MCF 10A (cell line): ENCODE results near the gene RASIP1. TPM values are rescaled to one million over a fixed set of nuclear protein-coding genes. Genes with fewer than 3 reads are reported as not detected.
"Not testable (repeated sequence)": the region's sequence is repeated elsewhere in the genome, so short reads cannot be mapped to it uniquely, and the experiment has no call there.

ENCODE experiments used
- BruUV-seq: library from RNA; stranded (reverse); fragments of 400-500 nt; replicated peaks from 2 replicates; lab custom pipeline; 2021; lab: Mats Ljungman, UMichigan
- CTCF ChIA-PET: fragments of 300-600 bp; sonication (Branson Sonifier 250); formaldehyde crosslinking; extraction: SDS; loops from one replicate; lab custom pipeline; 2021; ENCODE audit warnings: antibody characterized with exemption, inconsistent platforms; lab: Yijun Ruan, JAX
- POLR2A ChIA-PET: fragments of 300-600, 350-650 bp; sonication (Branson Sonifier 250); formaldehyde crosslinking; extraction: SDS; loops from one replicate; lab custom pipeline; 2020; ENCODE audit warnings: antibody characterized with exemption, inconsistent platforms; lab: Yijun Ruan, JAX
- DNase-seq: peaks from one replicate; pipeline ENCODE4 v3.0.0-alpha.2; 2018; ENCODE audit not compliant: unreplicated experiment
- H3K27ac Mint-ChIP-seq: one replicate; pipeline ENCODE4 v1.8.0; 2022; ENCODE audit warnings: mild to moderate bottlenecking, low read depth, mixed read lengths; ENCODE audit not compliant: unreplicated experiment
- H3K27me3 Mint-ChIP-seq: one replicate; pipeline ENCODE4 v1.8.0; 2022; ENCODE audit warnings: mixed read lengths; ENCODE audit not compliant: insufficient read depth, unreplicated experiment
- H3K36me3 Mint-ChIP-seq: one replicate; pipeline ENCODE4 v1.8.0; 2022; ENCODE audit warnings: mild to moderate bottlenecking, moderate library complexity, mixed read lengths; ENCODE audit not compliant: insufficient read depth, unreplicated experiment
- H3K4me1 Mint-ChIP-seq: one replicate; pipeline ENCODE4 v1.8.0; 2022; ENCODE audit warnings: mixed read lengths; ENCODE audit not compliant: insufficient read depth, unreplicated experiment
- H3K4me3 Mint-ChIP-seq: one replicate; pipeline ENCODE4 v1.8.0; 2022; ENCODE audit warnings: mild to moderate bottlenecking, moderate library complexity, mixed read lengths; ENCODE audit not compliant: unreplicated experiment
- H3K9me3 Mint-ChIP-seq: one replicate; pipeline ENCODE4 v1.8.0; 2022; ENCODE audit warnings: mixed read lengths; ENCODE audit not compliant: unreplicated experiment
- intact Hi-C: fragments of 100-400 bp; cut with micrococcal nuclease; formaldehyde crosslinking; loops from 2 replicates; pipeline ENCODE4 v1.14.1; 2022
- total RNA-seq: library from RNA; stranded (reverse); gene quantifications from 2 replicates; pipeline ENCODE4 v1.2.3, GENCODE V29; 2022
- TF ChIP-seq, protein P1 (sequence below): fragments of 200-600 bp; IDR thresholded peaks from one replicate; pipeline ENCODE4 v1.8.0; 2022; ENCODE audit warnings: antibody characterized with exemption, mild to moderate bottlenecking; ENCODE audit not compliant: unreplicated experiment

Gene RASIP1
- total RNA-seq, 1 experiment from 2014 or later: 1.9 TPM

DNA sequence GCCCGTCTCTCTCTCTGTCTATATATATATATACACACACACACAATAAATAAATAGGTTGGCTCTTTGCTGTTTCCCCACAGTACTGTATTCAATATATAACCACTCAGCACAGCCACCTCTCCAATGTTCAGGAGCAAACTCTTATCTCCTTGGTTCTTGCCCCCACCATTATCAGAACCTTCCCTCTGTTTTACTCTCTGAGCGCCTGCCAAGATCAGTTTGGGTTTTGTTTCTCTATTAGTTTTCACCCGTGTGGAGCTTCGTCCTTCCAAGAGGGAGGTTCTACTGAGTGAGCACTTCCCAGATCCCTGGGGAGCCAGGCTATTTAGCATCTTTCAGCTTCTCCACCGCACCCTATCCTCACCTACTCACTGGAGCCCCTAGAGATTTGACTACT is 25.4 kb upstream of the RASIP1 start:
- intact Hi-C loops, CTCF ChIA-PET, H3K9me3 Mint-ChIP-seq, H3K4me3 Mint-ChIP-seq, H3K4me1 Mint-ChIP-seq, BruUV-seq, H3K36me3 Mint-ChIP-seq, DNase-seq, H3K27ac Mint-ChIP-seq, POLR2A ChIA-PET: not testable (repeated sequence)
- H3K27me3 Mint-ChIP-seq: peaks cover 42% of the 10 kb centered on the region

DNA sequence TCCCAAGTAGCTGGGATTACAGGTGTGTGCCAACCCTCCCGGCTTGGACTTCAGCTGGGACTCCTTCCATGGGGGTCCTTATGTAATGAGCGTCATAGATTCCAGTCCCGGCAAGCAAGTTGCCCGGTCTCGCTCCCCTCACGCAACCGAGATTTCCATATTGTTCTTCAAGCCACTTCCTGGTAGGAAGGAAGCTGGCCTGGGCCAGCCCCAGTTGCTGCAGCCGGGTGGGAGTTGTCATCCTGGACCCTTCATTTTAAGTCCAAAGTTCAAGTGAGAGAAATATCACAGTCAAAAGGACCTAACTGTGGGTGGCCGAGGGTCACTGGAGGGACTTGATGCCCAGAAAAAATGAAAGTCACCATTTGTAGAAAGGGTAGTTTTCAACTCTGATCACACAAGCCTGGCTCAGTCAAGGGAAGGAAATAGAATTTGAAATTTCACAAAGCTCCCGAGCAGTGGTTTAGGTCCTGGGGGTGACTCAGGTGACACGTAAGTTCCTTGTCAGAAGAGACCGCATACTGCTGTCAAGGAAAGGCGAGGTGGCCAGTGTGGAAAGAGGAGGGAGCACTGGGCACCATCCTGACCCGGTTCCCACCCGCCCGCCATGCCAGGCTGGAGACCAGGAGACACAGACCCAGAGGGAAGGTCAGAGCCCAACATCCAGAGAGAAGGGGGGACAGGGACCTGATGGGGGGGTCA is 20.2 kb upstream of the RASIP1 start:
- ChIA-PET POLR2A (no interaction called here), CTCF (interaction anchor here (0.6 kb wide), 3 partner anchors 111 to 712 kb away, joined by 3 to 4 read pairs (median 3); no protein-coding TSS in a partner anchor)

DNA sequence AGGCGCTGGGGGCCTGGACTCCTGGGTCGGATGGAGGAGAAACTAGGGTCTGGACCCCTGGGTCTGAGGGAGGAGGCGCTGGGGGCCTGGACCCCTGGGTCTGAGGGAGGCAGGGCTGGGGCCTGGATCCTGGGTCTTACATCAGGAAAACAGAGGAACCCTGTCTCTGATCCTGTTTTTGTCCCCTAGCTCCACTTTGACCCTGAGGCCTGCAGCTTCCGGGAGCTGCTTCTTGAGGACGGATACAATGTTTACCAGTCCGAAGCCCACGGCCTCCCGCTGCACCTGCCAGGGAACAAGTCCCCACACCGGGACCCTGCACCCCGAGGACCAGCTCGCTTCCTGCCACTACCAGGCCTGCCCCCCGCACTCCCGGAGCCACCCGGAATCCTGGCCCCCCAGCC is 17.3 kb upstream of the RASIP1 start:
- intact Hi-C loops: no loop called here
- Mint-ChIP-seq H3K4me1 (peaks cover 17% of the 10 kb centered on the region), H3K9me3 (no peaks in the 10 kb centered on the region), H3K4me3 (no peak overlapping the region), H3K27me3 (peaks cover 24% of the 10 kb centered on the region), H3K36me3 (peaks cover 6% of the 10 kb centered on the region), H3K27ac (no peak overlapping the region)
- POLR2A ChIA-PET: no interaction called here
- no TSS peak for BruUV-seq
- CTCF ChIA-PET: interaction anchor here (1.2 kb wide), 1 partner anchor 69 kb away, joined by 6 read pairs; no protein-coding TSS in a partner anchor
- DNase-seq: no peak
- TF ChIP-seq, protein P1, sequence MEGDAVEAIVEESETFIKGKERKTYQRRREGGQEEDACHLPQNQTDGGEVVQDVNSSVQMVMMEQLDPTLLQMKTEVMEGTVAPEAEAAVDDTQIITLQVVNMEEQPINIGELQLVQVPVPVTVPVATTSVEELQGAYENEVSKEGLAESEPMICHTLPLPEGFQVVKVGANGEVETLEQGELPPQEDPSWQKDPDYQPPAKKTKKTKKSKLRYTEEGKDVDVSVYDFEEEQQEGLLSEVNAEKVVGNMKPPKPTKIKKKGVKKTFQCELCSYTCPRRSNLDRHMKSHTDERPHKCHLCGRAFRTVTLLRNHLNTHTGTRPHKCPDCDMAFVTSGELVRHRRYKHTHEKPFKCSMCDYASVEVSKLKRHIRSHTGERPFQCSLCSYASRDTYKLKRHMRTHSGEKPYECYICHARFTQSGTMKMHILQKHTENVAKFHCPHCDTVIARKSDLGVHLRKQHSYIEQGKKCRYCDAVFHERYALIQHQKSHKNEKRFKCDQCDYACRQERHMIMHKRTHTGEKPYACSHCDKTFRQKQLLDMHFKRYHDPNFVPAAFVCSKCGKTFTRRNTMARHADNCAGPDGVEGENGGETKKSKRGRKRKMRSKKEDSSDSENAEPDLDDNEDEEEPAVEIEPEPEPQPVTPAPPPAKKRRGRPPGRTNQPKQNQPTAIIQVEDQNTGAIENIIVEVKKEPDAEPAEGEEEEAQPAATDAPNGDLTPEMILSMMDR: no peak

More for the DNA sequence above, 20.2 kb upstream of the RASIP1 start:
- H3K4me3 Mint-ChIP-seq: no peak overlapping the region
- H3K27ac Mint-ChIP-seq: no peak overlapping the region
- H3K36me3 Mint-ChIP-seq: peaks cover 6% of the 10 kb centered on the region
- no TSS peak for BruUV-seq
- TF ChIP-seq, protein P1: no peak
- peaks cover 37% of the 10 kb centered on the region for H3K27me3 Mint-ChIP-seq
- intact Hi-C loops: no loop called here
- H3K9me3 Mint-ChIP-seq: no peaks in the 10 kb centered on the region
- peaks cover under 1% of the 10 kb centered on the region for H3K4me1 Mint-ChIP-seq
- DNase-seq: no peak

DNA sequence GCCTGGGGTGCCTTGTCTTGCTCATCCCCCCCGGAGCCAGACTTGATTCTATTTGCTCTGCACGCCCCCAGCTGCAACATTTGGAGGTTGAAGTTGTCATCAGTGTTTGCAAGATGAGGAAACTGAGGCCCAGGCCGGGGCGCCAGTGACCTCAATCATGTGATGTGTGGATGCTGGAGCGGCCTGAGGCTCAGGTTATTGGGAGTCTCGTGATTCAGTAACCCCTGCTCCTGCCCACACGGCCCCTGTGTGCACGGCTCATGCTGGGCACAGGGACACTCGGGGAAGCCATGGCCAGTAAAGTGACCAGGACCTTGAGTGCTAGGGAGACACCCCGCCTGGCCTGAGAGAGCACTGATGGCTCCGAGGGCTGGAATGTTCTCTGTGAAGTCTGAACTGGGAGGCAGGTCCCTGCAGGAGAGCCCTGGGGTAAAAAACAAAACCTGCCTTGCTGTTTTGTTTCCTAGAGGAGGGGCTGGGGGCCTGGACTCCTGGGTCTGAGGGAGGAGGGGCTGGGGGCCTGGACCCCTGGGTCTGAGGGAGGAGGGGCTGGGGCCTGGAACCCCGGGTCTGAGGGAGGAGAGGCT is 16.8 kb upstream of the RASIP1 start:
- peaks cover 10% of the 10 kb centered on the region for H3K36me3 Mint-ChIP-seq
- intact Hi-C loops: no loop called here
- BruUV-seq: no TSS peak
- ChIA-PET CTCF (no interaction called here), POLR2A (no interaction called here)
- no peaks in the 10 kb centered on the region for H3K9me3 Mint-ChIP-seq
- no peak for DNase-seq
- TF ChIP-seq, protein P1: no peak
- H3K27me3 Mint-ChIP-seq: peaks cover 18% of the 10 kb centered on the region
- H3K27ac Mint-ChIP-seq: no peak overlapping the region
- H3K4me1 Mint-ChIP-seq: peaks cover 19% of the 10 kb centered on the region
- H3K4me3 Mint-ChIP-seq: no peak overlapping the region
